HG03039 (cell line): ENCODE results near the gene SETD3.
"Not testable (repeated sequence)": the region's sequence is repeated elsewhere in the genome, so short reads cannot be mapped to it uniquely, and the experiment has no call there.

Source experiments
- ATAC-seq: cut with Tn5 transposase; IDR thresholded peaks from one replicate; pipeline ENCODE4 v1.9.1; 2021; ENCODE audit warnings: mild to moderate bottlenecking, moderate library complexity; ENCODE audit not compliant: unreplicated experiment

SETD3 gene

DNA sequence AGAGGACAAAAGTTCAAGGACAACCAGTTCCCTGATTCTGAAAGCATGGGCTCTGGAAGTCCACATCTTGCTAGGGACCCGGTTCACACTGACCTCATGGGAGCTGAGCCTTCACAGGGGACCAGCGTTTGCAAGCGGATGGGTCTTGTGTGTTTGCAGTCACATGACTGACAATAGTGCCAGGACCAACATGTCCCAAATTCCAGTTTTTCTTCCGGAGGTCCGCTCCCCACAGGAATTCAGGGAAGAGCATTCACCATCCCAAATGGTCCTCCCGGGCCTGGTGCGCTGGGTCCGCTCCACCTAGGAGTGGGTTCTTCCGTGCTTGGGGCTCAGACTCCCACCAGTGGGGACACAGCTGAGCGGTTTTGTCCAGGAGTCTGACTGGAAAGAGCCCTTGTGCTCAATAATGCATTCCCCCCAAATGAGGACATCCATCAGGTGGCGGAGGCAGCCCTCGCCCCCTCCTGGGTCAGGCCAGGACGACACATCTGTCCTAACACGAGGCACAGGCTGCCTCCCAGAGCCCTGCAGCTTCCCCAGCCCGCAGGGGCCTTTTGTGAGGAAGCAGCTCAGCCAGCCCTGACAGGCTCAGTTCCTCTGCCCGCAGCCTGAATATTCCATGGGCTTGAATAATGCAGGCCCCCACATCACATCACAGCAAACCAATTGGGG is 116.9 kb downstream of the SETD3 start:
- ATAC-seq: no peak

DNA sequence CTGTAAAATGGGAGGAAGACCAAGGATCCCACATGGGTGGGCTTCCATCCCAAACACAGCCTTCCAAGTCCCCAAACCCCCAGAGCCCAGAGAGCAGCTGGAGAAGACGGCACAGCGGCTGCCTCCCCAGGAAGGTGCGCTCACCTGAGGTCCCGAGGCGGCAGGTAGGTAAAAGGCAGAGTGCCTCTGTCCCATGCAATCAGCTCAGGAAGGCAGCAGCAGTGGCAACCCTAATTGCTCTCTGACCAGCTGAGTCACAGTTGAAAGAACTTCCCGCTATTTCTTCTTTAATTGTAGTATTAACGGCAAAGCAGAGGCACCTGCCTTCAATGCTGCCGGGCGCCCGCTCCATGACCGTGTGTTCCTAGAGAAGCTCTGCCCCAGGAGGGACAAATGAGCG is 117.6 kb downstream of the SETD3 start:
- ATAC-seq: no peak

GRCh38 chr14:99361596-99362215 is 119.0 kb downstream of the SETD3 start:
- ATAC-seq: no peak

GRCh38 chr14:99360774-99361595 is 119.7 kb downstream of the SETD3 start:
- ATAC-seq: no peak

- ATAC-seq: no peak
These were observed 120.8 kb downstream of the SETD3 start for GRCh38 chr14:99359906-99360305.

GRCh38 chr14:99357916-99358390 is 122.7 kb downstream of the SETD3 start:
- ATAC-seq: no peak

DNA sequence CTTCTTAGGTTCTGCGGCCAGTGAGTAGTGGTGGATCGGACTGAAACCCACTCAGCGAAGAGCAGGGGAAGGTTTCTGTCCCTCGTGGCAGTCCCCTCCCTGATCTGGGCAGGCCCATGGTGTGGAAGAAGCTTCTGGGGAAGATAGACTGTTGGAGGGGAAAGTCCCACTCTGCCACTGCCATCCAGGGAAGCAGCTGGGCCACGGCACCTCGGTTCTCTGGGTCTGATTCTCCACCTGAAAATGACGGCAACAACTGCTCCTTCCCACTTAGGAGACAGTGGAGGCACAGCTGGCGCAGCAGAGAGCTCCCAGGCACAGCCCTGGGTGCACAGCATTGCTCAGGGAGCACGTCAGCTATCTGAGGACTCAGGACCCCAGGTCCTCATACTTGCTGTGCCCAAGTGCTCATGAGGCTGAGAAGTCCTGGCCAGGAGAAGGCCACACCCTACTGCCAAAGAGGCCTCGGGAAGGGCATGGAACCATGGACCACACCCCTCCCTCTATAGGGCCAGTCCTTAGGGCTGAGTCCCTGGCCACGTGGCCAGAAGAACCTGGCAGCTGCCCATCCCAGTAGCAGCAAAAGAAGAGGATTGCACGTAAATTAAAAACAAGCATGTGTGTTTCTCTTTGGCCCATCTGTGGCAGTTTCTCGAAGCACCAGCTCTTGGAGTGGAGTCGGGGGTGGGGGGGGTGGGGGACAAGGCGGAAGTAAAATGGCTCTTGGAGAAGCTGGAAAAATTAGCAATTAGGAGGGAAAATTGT is 123.3 kb downstream of the SETD3 start:
- ATAC-seq: no peak

- no peak for ATAC-seq
These were observed 124.5 kb downstream of the SETD3 start for GRCh38 chr14:99356031-99356608.

GRCh38 chr14:99354166-99354875 is 126.3 kb downstream of the SETD3 start:
- ATAC-seq: no peak

GRCh38 chr14:99352688-99353280 is 127.9 kb downstream of the SETD3 start:
- no peak for ATAC-seq

- ATAC-seq: no peak
These were observed 129.3 kb downstream of the SETD3 start for GRCh38 chr14:99351166-99352007.

DNA sequence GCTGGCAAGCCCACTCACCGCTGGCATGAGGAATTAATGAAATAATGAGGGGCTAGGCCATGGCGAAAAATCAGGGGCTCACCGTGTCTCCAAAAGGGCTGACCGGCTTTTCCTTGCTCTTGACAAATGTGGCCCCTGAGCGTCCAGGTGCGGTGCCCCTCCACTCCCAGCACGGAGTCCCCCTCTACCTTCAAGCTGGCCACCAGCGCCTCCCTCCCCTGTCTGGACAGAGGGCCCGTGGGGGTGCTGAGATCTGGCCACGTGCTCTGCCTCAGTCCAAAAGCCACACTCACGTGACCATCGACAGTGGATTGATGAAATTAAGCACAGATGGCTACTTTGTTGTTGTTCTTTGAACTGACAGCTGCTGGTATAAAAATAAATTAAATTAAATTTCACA is 129.9 kb downstream of the SETD3 start:
- no peak for ATAC-seq

DNA sequence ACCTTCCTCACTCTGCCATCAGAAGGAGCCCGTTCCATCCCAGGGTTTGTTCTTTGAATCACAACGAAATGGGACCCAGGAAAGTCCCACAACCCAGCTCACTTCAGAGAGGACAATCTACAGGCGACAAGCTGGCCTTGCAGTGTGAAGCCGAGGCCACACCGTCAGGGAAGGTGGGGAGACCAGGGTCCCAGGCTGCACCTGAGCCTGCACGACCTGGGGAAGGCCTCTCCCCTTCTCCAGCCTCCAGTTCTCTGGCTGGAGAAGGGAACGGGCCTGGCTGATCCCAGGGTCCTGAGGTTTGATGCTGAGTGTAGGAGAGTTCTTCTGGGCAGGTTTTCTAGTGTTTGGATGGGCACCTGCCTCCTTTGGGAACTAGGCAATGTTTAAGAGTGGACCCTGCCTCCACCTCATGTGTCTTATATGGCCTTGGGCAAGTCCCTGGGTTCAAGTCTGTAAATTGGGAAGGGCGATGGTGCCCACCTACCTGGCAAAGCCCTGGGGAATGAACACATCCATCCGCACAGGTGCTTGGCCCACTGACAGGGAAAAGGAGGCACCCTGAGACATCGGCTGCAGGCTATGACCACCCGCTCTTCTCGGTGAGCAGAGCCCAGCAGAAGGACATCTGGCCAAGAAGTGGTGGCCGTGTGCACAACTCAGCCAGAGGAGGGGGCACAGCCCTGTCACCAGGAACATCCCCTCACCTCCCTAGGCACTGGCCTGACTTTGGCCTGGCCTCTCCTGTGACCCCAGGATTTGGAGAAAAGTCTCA is 130.8 kb downstream of the SETD3 start:
- no peak for ATAC-seq

DNA sequence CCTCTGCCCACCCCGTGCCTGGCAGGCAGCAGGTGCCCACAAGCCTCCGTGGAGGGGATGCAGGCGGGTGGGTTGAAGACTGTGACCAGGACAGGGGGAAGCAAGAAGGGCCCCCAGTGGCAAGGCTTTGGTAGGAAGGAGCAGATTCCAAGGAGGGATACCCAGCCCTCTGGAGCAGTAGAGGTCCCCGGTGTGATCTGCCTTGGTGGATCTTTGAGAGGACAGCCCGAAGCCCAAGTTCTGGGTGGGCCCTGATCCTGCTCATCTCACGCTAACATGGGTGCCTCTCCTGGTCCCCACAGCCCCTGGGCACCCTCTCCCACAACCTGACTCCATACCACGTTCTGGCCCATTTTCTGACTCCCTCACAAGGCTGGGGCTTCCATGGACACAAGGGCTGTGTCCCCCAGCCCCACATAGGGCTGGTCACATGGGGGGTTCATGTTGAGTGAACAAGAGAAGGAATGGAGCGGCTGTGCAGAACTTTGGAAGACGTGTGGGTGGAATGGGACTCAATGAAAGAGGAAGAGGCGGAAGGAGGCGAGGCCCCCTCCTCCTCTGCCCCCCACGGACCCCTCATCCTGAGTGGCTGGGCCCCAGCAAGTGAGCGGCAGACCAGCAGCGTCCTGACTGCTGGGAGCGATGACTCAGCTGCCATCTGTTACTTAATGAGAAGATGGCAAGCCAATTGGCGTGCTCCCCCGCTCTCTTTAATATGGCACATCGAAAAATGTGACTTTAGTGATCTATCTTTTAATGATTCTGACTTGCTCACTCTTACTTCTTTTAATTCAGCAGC is 131.6 kb downstream of the SETD3 start:
- ATAC-seq: no peak

GRCh38 chr14:99348231-99348630 is 132.4 kb downstream of the SETD3 start:
- ATAC-seq: not testable (repeated sequence)
